ENCODE measurements around the gene RECQL5. TPM values are rescaled to one million over a fixed set of nuclear protein-coding genes. Genes with fewer than 3 reads are reported as not detected.
"Not testable (repeated sequence)": the region's sequence is repeated elsewhere in the genome, so short reads cannot be mapped to it uniquely, and the experiment has no call there.

RECQL5 gene
- total RNA-seq, 1 experiment from 2014 or later, result 40.0 TPM

DNA sequence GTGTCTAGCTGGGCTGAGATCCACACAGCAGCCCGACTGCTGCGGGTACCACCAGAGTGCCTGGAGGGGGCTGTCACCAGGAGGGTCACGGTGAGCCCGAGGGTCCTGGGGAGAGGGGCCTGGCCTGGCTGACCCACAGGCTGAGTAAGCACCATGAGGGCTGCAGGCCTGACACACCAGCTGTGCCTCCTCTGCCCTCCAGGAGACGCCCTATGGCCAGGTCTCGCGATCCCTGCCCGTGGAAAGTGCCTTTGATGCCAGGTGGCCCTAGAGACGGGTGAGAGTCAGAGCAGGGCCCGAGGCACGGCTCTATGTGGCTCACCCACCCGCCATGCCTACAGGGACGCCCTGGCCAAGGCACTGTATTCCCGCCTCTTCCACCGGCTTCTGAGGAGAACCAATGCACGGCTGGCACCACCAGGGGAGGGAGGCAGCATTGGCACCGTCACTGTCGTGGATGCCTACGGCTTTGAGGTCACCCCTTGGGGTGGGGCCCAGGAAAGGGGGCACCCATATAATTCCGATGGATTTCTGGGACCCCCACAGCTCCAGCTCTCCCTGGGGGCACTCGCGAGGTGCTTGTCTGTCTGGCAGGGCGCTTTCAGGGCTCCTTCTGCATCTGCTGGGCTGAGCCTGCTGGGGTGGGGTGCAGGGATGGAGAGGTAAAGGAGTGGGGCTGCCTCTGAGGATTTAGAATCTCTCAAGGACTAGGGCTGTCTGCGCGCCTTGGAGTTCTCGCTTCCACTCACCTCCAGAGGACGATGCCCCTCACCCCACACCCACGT, 72.3 kb downstream of the RECQL5 start:
- Histone ChIP-seq H3T11ph (ENCODE audit: low read length) (no peak overlapping the region), H3K27ac (ENCODE audit: insufficient read length, low read depth, low read length) (no peak overlapping the region), H3K4ac (ENCODE audit: low read depth, low read length) (no peak overlapping the region), H2BK120ac (ENCODE audit: low read depth, low read length, poor library complexity, severe bottlenecking) (no peak overlapping the region), H4K5ac (ENCODE audit: insufficient read length, low read depth, low read length) (no peak overlapping the region), H3K56ac (ENCODE audit: insufficient read length, low read depth, low read length) (no peak overlapping the region), H4K20me1 (ENCODE audit: control insufficient read depth, insufficient read depth, insufficient read length) (no peaks in the 10 kb centered on the region), H3K18ac (ENCODE audit: insufficient read length, low read depth, low read length) (no peak overlapping the region), H3K14ac (ENCODE audit: insufficient read depth, low read length) (no peak overlapping the region), H2BK12ac (ENCODE audit: insufficient read length, low read depth, low read length) (no peak overlapping the region), H3K27me3 (ENCODE audit: insufficient read depth, low read length) (no peaks in the 10 kb centered on the region), H2BK15ac (ENCODE audit: low read depth, low read length) (no peak overlapping the region), H3K9ac (ENCODE audit: extremely low read depth, insufficient read length, low read length) (no peak overlapping the region), H2BK5ac (ENCODE audit: insufficient read length, low read length) (peak overlapping the region; percentile 25), H3K79me1 (ENCODE audit: insufficient read depth, low read depth, low read length, poor library complexity, severe bottlenecking) (no peaks in the 10 kb centered on the region), H2AFZ (ENCODE audit: low read length) (no peak overlapping the region), H3K9me3 (ENCODE audit: control insufficient read depth, low read depth, low read length) (no peaks in the 10 kb centered on the region), H3K79me2 (ENCODE audit: insufficient read depth, low read length) (no peaks in the 10 kb centered on the region), H3K23ac (ENCODE audit: insufficient read length, low read depth, low read length) (no peak overlapping the region), H4K8ac (replicated peaks; ENCODE audit: insufficient read length, low read depth, low read length) (no peak overlapping the region), H3K4me1 (ENCODE audit: insufficient read depth, low read length) (no peaks in the 10 kb centered on the region), H3K23me2 (ENCODE audit: insufficient read length, low read depth, low read length, poor library complexity, severe bottlenecking) (no peaks in the 10 kb centered on the region), H4K91ac (ENCODE audit: insufficient read length, low read depth, low read length) (no peak overlapping the region), H2BK20ac (ENCODE audit: low read depth, low read length, poor library complexity, severe bottlenecking) (no peak overlapping the region), H2AK5ac (ENCODE audit: insufficient read length, low read length) (no peak overlapping the region), H3K4me2 (ENCODE audit: insufficient read depth, insufficient read length, low read length) (no peak overlapping the region)
- no peaks in the 10 kb centered on the region; a peak in 1 of 7 replicates for H3K36me3 Mint-ChIP-seq (ENCODE audit: insufficient read depth in 1 of 3, low read depth in 3 of 3)
- no peaks in the 10 kb centered on the region for H3K4me1 Mint-ChIP-seq
- peak overlapping the region in 1 of 3 experiments; percentile 62; a peak in 1 of 7 replicates for H3K27ac Mint-ChIP-seq
- TF ChIP-seq CTCF (conservative IDR thresholded peaks at IDR 0.05), result no peak
- no peaks in the 10 kb centered on the region for H3K9me3 Mint-ChIP-seq
- DNase-seq, result peak; percentile 53
- no peaks in the 10 kb centered on the region; the same call in 1 of the 2 replicates for H3K27me3 Mint-ChIP-seq (ENCODE audit: low read depth)
- H3K4me3 Mint-ChIP-seq, result no peak overlapping the region
- no CpG with 5 or more reads among the region's 28 CpGs for WGBS (ENCODE audit: extremely low coverage, insufficient read length, low lambda C conversion rate)

GRCh38 chr17:75593430-75593829, 73.5 kb downstream of the RECQL5 start:
- H3K9me3 Mint-ChIP-seq; H3K27ac ChIP-seq (ENCODE audit: insufficient read length, low read depth, low read length); H3K23me2 ChIP-seq (ENCODE audit: insufficient read length, low read depth, low read length, poor library complexity, severe bottlenecking); H3K14ac ChIP-seq (ENCODE audit: insufficient read depth, low read length); H2BK5ac ChIP-seq (ENCODE audit: insufficient read length, low read length); H3K9ac ChIP-seq (ENCODE audit: extremely low read depth, insufficient read length, low read length); H3K23ac ChIP-seq (ENCODE audit: insufficient read length, low read depth, low read length); H2BK20ac ChIP-seq (ENCODE audit: low read depth, low read length, poor library complexity, severe bottlenecking); H2BK12ac ChIP-seq (ENCODE audit: insufficient read length, low read depth, low read length); H4K91ac ChIP-seq (ENCODE audit: insufficient read length, low read depth, low read length); H3K79me2 ChIP-seq (ENCODE audit: insufficient read depth, low read length); H3K4ac ChIP-seq (ENCODE audit: low read depth, low read length); H3K36me3 Mint-ChIP-seq (ENCODE audit: insufficient read depth in 1 of 3, low read depth in 3 of 3); H3K4me1 ChIP-seq (ENCODE audit: insufficient read depth, low read length); H3K27ac Mint-ChIP-seq; H3K4me3 Mint-ChIP-seq; H3K18ac ChIP-seq (ENCODE audit: insufficient read length, low read depth, low read length); H2AFZ ChIP-seq (ENCODE audit: low read length); H2BK15ac ChIP-seq (ENCODE audit: low read depth, low read length); H4K8ac ChIP-seq (replicated peaks; ENCODE audit: insufficient read length, low read depth, low read length); H3K27me3 Mint-ChIP-seq (ENCODE audit: low read depth); H3K4me2 ChIP-seq (ENCODE audit: insufficient read depth, insufficient read length, low read length); H3K27me3 ChIP-seq (ENCODE audit: insufficient read depth, low read length); H3K56ac ChIP-seq (ENCODE audit: insufficient read length, low read depth, low read length); DNase-seq; H3K4me1 Mint-ChIP-seq; H3K79me1 ChIP-seq (ENCODE audit: insufficient read depth, low read depth, low read length, poor library complexity, severe bottlenecking); H3K9me3 ChIP-seq (ENCODE audit: control insufficient read depth, low read depth, low read length); H3T11ph ChIP-seq (ENCODE audit: low read length); H4K20me1 ChIP-seq (ENCODE audit: control insufficient read depth, insufficient read depth, insufficient read length); H2AK5ac ChIP-seq (ENCODE audit: insufficient read length, low read length); H2BK120ac ChIP-seq (ENCODE audit: low read depth, low read length, poor library complexity, severe bottlenecking); H4K5ac ChIP-seq (ENCODE audit: insufficient read length, low read depth, low read length): not testable (repeated sequence)
- no CpG with 5 or more reads among the region's 9 CpGs for WGBS (ENCODE audit: extremely low coverage, insufficient read length, low lambda C conversion rate)

Data from H9 (cell line).